Measurements from ENCODE around the gene ATP6V0A1. TPM values are rescaled to one million over a fixed set of nuclear protein-coding genes. Genes with fewer than 3 reads are reported as not detected.

The ATP6V0A1 gene
- total RNA-seq, 5 donors from 2014 or later (not counting 1 experiment from before 2014, with no cell fraction given), result 11.1 to 18.0 (median 14.9) TPM

- Mint-ChIP-seq H3K36me3 (peaks cover 33% of the 10 kb centered on the region), H3K4me1 (peaks cover 0 to 8% (median 3%) of the 10 kb centered on the region in 3 donors), H3K4me3 (no peak overlapping the region), H3K27me3 (no peaks in the 10 kb centered on the region), H3K27ac (no peak overlapping the region), H3K9me3 (no peaks in the 10 kb centered on the region)
- no peak overlapping the region for H3K4me3 ChIP-seq (ENCODE audit: control insufficient read depth in 1 of 2, extremely low read depth in 1 of 2, low read length in 1 of 2)
- H3K27ac ChIP-seq (ENCODE audit: low read length), result no peak overlapping the region
- peaks cover 0 to 7% of the 10 kb centered on the region in 2 experiments for H3K27me3 ChIP-seq (replicated peaks in 1 of 2; ENCODE audit: control insufficient read depth in 2 of 2, extremely low read depth in 1 of 2, insufficient read depth in 2 of 2, low read length in 1 of 2)
- peaks cover 0 to 2% of the 10 kb centered on the region in 2 donors for H3K36me3 ChIP-seq (ENCODE audit: control insufficient read depth in 2 of 2, extremely low read depth in 1 of 2, insufficient read depth in 1 of 2, low read length in 1 of 2)
- ATAC-seq (replicated peaks in 1 of 4) (no peak), DNase-seq (no peak)
- H3K9me3 ChIP-seq, result no peaks in the 10 kb centered on the region
- ChIA-PET POLR2A (interaction anchor here in 1 of 2 donors (0.6 kb wide), 1 partner anchor 11 kb away, joined by 4 read pairs; no protein-coding TSS in a partner anchor), CTCF (interaction anchor here in 1 of 2 donors (0.8 kb wide), 1 partner anchor 93 kb away, joined by 4 read pairs; no protein-coding TSS in a partner anchor)
- H3K4me1 ChIP-seq (ENCODE audit: control insufficient read depth in 1 of 2, extremely low read depth in 1 of 2, insufficient read depth in 2 of 2, low read length in 2 of 2), result no peaks in the 10 kb centered on the region
- 100% methylated on average over 1 of the region's 12 CpGs for WGBS (ENCODE audit: insufficient coverage)
Observed at GRCh38 chr17:42508426-42509165, 49.9 kb downstream of the ATP6V0A1 start.

DNA sequence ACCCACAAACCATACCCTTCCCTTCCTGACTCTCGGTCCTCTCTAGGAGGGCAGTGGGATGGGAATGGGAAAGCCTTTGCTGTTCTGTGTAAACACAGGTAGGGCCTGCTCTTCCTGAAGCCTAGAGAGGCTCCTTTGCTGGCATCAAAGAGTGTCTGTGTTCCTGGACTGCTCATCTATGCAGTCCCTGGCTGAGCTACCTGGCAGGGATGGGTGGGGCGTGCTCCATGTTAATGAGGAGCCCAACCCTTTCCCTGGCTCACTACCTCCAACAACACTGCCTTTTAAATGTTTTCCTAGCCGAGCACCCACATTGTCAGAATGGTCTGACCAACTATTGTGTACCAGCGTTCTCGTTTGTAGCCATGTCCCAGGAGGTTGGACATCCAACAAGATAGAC is 50.7 kb downstream of the ATP6V0A1 start:
- Mint-ChIP-seq H3K4me3 (no peak overlapping the region), H3K9me3 (no peaks in the 10 kb centered on the region), H3K36me3 (peaks cover 26% of the 10 kb centered on the region), H3K27ac (no peak overlapping the region), H3K27me3 (no peaks in the 10 kb centered on the region), H3K4me1 (peaks cover 0 to 8% (median 3%) of the 10 kb centered on the region in 3 donors)
- H3K27me3 ChIP-seq (replicated peaks in 1 of 2; ENCODE audit: control insufficient read depth in 2 of 2, extremely low read depth in 1 of 2, insufficient read depth in 2 of 2, low read length in 1 of 2), result peaks cover 0 to 7% of the 10 kb centered on the region in 2 experiments
- DNase-seq (no peak), ATAC-seq (replicated peaks in 1 of 4) (no peak)
- CTCF ChIA-PET, result no interaction called here
- WGBS (ENCODE audit: insufficient coverage), result 92% methylated on average over 4 of the region's 5 CpGs
- no peak overlapping the region for H3K27ac ChIP-seq (ENCODE audit: low read length)
- H3K36me3 ChIP-seq (ENCODE audit: control insufficient read depth in 2 of 2, extremely low read depth in 1 of 2, insufficient read depth in 1 of 2, low read length in 1 of 2), result peaks cover 0 to 5% of the 10 kb centered on the region in 2 donors
- no peak overlapping the region for H3K4me3 ChIP-seq (ENCODE audit: control insufficient read depth in 1 of 2, extremely low read depth in 1 of 2, low read length in 1 of 2)
- no peaks in the 10 kb centered on the region for H3K4me1 ChIP-seq (ENCODE audit: control insufficient read depth in 1 of 2, extremely low read depth in 1 of 2, insufficient read depth in 2 of 2, low read length in 2 of 2)
- POLR2A ChIA-PET, result no interaction called here
- H3K9me3 ChIP-seq, result no peaks in the 10 kb centered on the region

GRCh38 chr17:42509841-42510240 is 51.2 kb downstream of the ATP6V0A1 start:
- 92% methylated on average over 2 of the region's 2 CpGs for WGBS (ENCODE audit: insufficient coverage)
- POLR2A ChIA-PET, result no interaction called here

GRCh38 chr17:42512246-42512645 is 53.6 kb downstream of the ATP6V0A1 start:
- DNase-seq, result no peak
- peaks cover 0 to 9% (median 3%) of the 10 kb centered on the region in 3 donors for H3K4me1 Mint-ChIP-seq

More at GRCh38 chr17:42509841-42510240, 51.2 kb downstream of the ATP6V0A1 start:
- ATAC-seq (replicated peaks in 1 of 4) (no peak), DNase-seq (no peak)
- Mint-ChIP-seq H3K9me3 (no peaks in the 10 kb centered on the region), H3K27me3 (no peaks in the 10 kb centered on the region), H3K4me3 (no peak overlapping the region), H3K36me3 (peaks cover 26% of the 10 kb centered on the region), H3K27ac (no peak overlapping the region), H3K4me1 (peaks cover 0 to 8% (median 3%) of the 10 kb centered on the region in 3 donors)
- no peak overlapping the region for H3K27ac ChIP-seq (ENCODE audit: low read length)
- H3K27me3 ChIP-seq (replicated peaks in 1 of 2; ENCODE audit: control insufficient read depth in 2 of 2, extremely low read depth in 1 of 2, insufficient read depth in 2 of 2, low read length in 1 of 2), result peaks cover 0 to 7% of the 10 kb centered on the region in 2 experiments
- H3K36me3 ChIP-seq (ENCODE audit: control insufficient read depth in 2 of 2, extremely low read depth in 1 of 2, insufficient read depth in 1 of 2, low read length in 1 of 2), result peaks cover 0 to 10% of the 10 kb centered on the region in 2 donors
- H3K4me1 ChIP-seq (ENCODE audit: control insufficient read depth in 1 of 2, extremely low read depth in 1 of 2, insufficient read depth in 2 of 2, low read length in 2 of 2), result no peaks in the 10 kb centered on the region
- no peaks in the 10 kb centered on the region for H3K9me3 ChIP-seq
- CTCF ChIA-PET, result no interaction called here
- no peak overlapping the region for H3K4me3 ChIP-seq (ENCODE audit: control insufficient read depth in 1 of 2, extremely low read depth in 1 of 2, low read length in 1 of 2)

DNA sequence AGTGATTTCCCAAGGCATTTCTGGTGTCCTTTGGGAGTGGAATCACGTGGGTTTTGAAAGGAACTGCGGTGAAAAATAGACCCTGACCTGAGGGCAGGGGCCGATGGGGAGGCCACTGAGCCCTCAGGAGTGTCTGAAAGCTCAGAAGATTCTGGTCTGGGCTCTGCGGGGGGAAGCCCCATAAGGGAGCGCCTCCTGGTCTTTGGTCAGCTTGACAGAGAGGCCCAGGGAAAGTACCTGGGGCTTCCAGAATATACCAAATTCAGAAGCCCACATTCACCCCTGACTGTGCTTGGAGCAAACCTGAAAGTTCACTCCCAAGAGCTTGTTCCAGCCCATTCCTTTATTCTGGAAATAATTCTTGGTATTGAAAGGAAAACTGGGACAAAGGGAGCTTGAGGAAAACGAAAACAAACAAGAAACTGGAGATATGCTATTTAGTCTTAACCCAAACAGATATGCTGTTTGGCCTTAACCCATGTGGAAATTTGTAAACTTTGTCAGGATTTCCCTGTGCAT is 54.1 kb downstream of the ATP6V0A1 start:
- peaks cover 5 to 14% (median 8%) of the 10 kb centered on the region in 3 donors for H3K4me1 Mint-ChIP-seq
- CTCF ChIA-PET, result interaction anchor here (0.6 kb wide), 3 partner anchors 92 to 200 kb away, joined by 3 to 4 read pairs (median 3); no protein-coding TSS in a partner anchor

More at GRCh38 chr17:42512246-42512645, 53.6 kb downstream of the ATP6V0A1 start:
- H3K9me3 Mint-ChIP-seq, result no peaks in the 10 kb centered on the region
- Histone ChIP-seq H3K27me3 (replicated peaks in 1 of 2; ENCODE audit: control insufficient read depth in 2 of 2, extremely low read depth in 1 of 2, insufficient read depth in 2 of 2, low read length in 1 of 2) (peaks cover 0 to 7% of the 10 kb centered on the region in 2 experiments), H3K4me3 (ENCODE audit: control insufficient read depth in 1 of 2, extremely low read depth in 1 of 2, low read length in 1 of 2) (no peak overlapping the region), H3K27ac (ENCODE audit: low read length) (no peak overlapping the region), H3K4me1 (ENCODE audit: control insufficient read depth in 1 of 2, extremely low read depth in 1 of 2, insufficient read depth in 2 of 2, low read length in 2 of 2) (peaks cover under 1 to 2% of the 10 kb centered on the region in 2 experiments), H3K9me3 (no peaks in the 10 kb centered on the region), H3K36me3 (ENCODE audit: control insufficient read depth in 2 of 2, extremely low read depth in 1 of 2, insufficient read depth in 1 of 2, low read length in 1 of 2) (peaks cover 0 to 10% of the 10 kb centered on the region in 2 donors)
- no peaks in the 10 kb centered on the region for H3K27me3 Mint-ChIP-seq
- peaks cover 23% of the 10 kb centered on the region for H3K36me3 Mint-ChIP-seq
- H3K4me3 Mint-ChIP-seq, result no peak overlapping the region
- ATAC-seq (replicated peaks in 1 of 4), result no peak
- POLR2A ChIA-PET, result no interaction called here
- WGBS (ENCODE audit: insufficient coverage), result 92% methylated on average over 2 of the region's 9 CpGs
- H3K27ac Mint-ChIP-seq, result no peak overlapping the region
- CTCF ChIA-PET, result interaction anchor here in 1 of 2 donors (0.6 kb wide), 1 partner anchor 182 kb away, joined by 3 read pairs; no protein-coding TSS in a partner anchor

DNA sequence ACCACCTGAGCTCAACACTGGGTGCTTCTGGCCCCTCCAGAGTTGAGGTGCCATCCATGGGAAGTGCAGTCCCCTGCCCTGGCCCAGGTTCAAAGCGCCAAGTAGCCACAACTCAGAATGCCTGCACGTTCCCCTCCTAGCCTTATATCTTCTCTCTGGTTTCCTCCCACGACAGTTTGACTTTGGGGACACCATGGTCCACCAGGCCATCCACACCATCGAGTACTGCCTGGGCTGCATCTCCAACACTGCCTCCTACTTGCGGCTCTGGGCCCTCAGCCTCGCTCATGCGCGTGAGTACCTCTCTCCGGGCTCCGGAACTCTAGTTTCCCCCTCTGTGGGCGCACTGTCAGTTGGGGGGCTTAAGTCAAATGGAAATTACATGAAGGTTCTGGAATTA is 55.0 kb downstream of the ATP6V0A1 start:
- H3K36me3 ChIP-seq (ENCODE audit: control insufficient read depth in 2 of 2, extremely low read depth in 1 of 2, insufficient read depth in 1 of 2, low read length in 1 of 2), result peaks cover 0 to 10% of the 10 kb centered on the region in 2 donors
- Mint-ChIP-seq H3K27ac (no peak overlapping the region), H3K9me3 (no peaks in the 10 kb centered on the region), H3K27me3 (no peaks in the 10 kb centered on the region), H3K36me3 (peaks cover 11% of the 10 kb centered on the region), H3K4me1 (peaks cover 5 to 11% (median 8%) of the 10 kb centered on the region in 3 donors), H3K4me3 (no peak overlapping the region)
- no peak overlapping the region for H3K27ac ChIP-seq (ENCODE audit: low read length)
- ChIA-PET CTCF (no interaction called here), POLR2A (no interaction called here)
- DNase-seq, result no peak
- no peak overlapping the region for H3K4me3 ChIP-seq (ENCODE audit: control insufficient read depth in 1 of 2, extremely low read depth in 1 of 2, low read length in 1 of 2)
- H3K9me3 ChIP-seq, result no peaks in the 10 kb centered on the region
- no peak for ATAC-seq (replicated peaks in 1 of 4)
- peaks cover 0 to 7% of the 10 kb centered on the region in 2 experiments for H3K27me3 ChIP-seq (replicated peaks in 1 of 2; ENCODE audit: control insufficient read depth in 2 of 2, extremely low read depth in 1 of 2, insufficient read depth in 2 of 2, low read length in 1 of 2)
- H3K4me1 ChIP-seq (ENCODE audit: control insufficient read depth in 1 of 2, extremely low read depth in 1 of 2, insufficient read depth in 2 of 2, low read length in 2 of 2), result peaks cover 2 to 6% of the 10 kb centered on the region in 2 experiments
- 91% methylated on average over 8 of the region's 11 CpGs for WGBS (ENCODE audit: insufficient coverage)

More for the DNA sequence above, 54.1 kb downstream of the ATP6V0A1 start:
- DNase-seq (no peak), ATAC-seq (replicated peaks in 1 of 4) (no peak)
- Histone ChIP-seq H3K27me3 (replicated peaks in 1 of 2; ENCODE audit: control insufficient read depth in 2 of 2, extremely low read depth in 1 of 2, insufficient read depth in 2 of 2, low read length in 1 of 2) (peaks cover 0 to 7% of the 10 kb centered on the region in 2 experiments), H3K4me1 (ENCODE audit: control insufficient read depth in 1 of 2, extremely low read depth in 1 of 2, insufficient read depth in 2 of 2, low read length in 2 of 2) (peaks cover 2 to 6% of the 10 kb centered on the region in 2 experiments), H3K9me3 (no peaks in the 10 kb centered on the region), H3K36me3 (ENCODE audit: control insufficient read depth in 2 of 2, extremely low read depth in 1 of 2, insufficient read depth in 1 of 2, low read length in 1 of 2) (peaks cover 0 to 10% of the 10 kb centered on the region in 2 donors), H3K4me3 (ENCODE audit: control insufficient read depth in 1 of 2, extremely low read depth in 1 of 2, low read length in 1 of 2) (no peak overlapping the region), H3K27ac (ENCODE audit: low read length) (no peak overlapping the region)
- POLR2A ChIA-PET, result no interaction called here
- Mint-ChIP-seq H3K36me3 (peaks cover 20% of the 10 kb centered on the region), H3K4me3 (no peak overlapping the region), H3K27me3 (no peaks in the 10 kb centered on the region), H3K27ac (no peak overlapping the region), H3K9me3 (no peaks in the 10 kb centered on the region)
- 85% methylated on average over 3 of the region's 6 CpGs for WGBS (ENCODE audit: insufficient coverage)

Measured in T-cell (primary cell).